Measurements from ENCODE around the gene LARGE1. TPM values are rescaled to one million over a fixed set of nuclear protein-coding genes. Genes with fewer than 3 reads are reported as not detected.

The LARGE1 gene
- total and polyA plus RNA-seq, 2 of the 4 experiments (the other 2 are of a cell fraction): 6.2 to 12.4 TPM

GRCh38 chr22:33400061-33400840 is 520.0 kb downstream of the LARGE1 start:
- Histone ChIP-seq H3K27me3 (ENCODE audit: control insufficient read depth, insufficient read depth, low read length) (no peaks in the 10 kb centered on the region), H2BK5ac (ENCODE audit: low read depth, low read length, poor library complexity, severe bottlenecking) (no peak overlapping the region), H2AK5ac (ENCODE audit: low read depth, low read length) (no peak overlapping the region), H2BK15ac (ENCODE audit: low read depth, low read length) (no peak overlapping the region), H3K18ac (ENCODE audit: low read depth, low read length) (no peak overlapping the region), H3K27ac (ENCODE audit: insufficient read depth, low read length) (no peak overlapping the region), H3K79me1 (ENCODE audit: low read depth in 1 of 2, low read length in 2 of 2) (no peaks in the 10 kb centered on the region), H4K8ac (ENCODE audit: low read depth in 2 of 2, low read length in 2 of 2) (no peak overlapping the region), H3K4me3 (ENCODE audit: insufficient read depth, low read depth, low read length) (no peak overlapping the region), H2AK9ac (replicated peaks; ENCODE audit: low read depth, low read length, poor library complexity) (no peak overlapping the region), H2BK20ac (ENCODE audit: low read depth, low read length) (no peak overlapping the region), H3K56ac (ENCODE audit: extremely low read depth, insufficient read depth, low read length) (no peak overlapping the region), H3K9me3 (ENCODE audit: control insufficient read depth, insufficient read depth, low read length) (no peaks in the 10 kb centered on the region), H4K91ac (ENCODE audit: insufficient read depth, low read depth, low read length) (no peak overlapping the region), H3K9ac (ENCODE audit: low read depth, low read length) (no peak overlapping the region), H3K4ac (ENCODE audit: low read depth, low read length) (no peak overlapping the region), H4K5ac (ENCODE audit: low read depth, low read length) (no peak overlapping the region), H3K36me3 (ENCODE audit: control insufficient read depth, insufficient read depth, low read length) (no peaks in the 10 kb centered on the region), H3K9me1 (ENCODE audit: insufficient read depth, low read length) (0 out of 2 replicates have a peak, but pooled peaks cover 3% of the 10 kb centered on the region), H3K4me2 (ENCODE audit: low read depth, low read length) (no peak overlapping the region), H4K20me1 (ENCODE audit: insufficient read depth, low read length) (no peaks in the 10 kb centered on the region), H3K14ac (replicated peaks; ENCODE audit: low read depth, low read length) (no peak overlapping the region), H2BK120ac (ENCODE audit: low read depth, low read length) (no peak overlapping the region), H3K23ac (ENCODE audit: low read depth, low read length) (no peak overlapping the region), H2AFZ (replicated peaks; ENCODE audit: low read length, poor library complexity) (no peak overlapping the region), H3K4me1 (ENCODE audit: control insufficient read depth, insufficient read depth, low read length) (peaks cover 7% of the 10 kb centered on the region)
- in situ Hi-C loops (cut with MboI; ENCODE audit: low sequenced_read_pairs) (no loop called here), intact Hi-C loops (cut with micrococcal nuclease) (no loop called here), dilution Hi-C loops (cut with HindIII; ENCODE audit: low sequenced_read_pairs, unreplicated experiment) (no loop called here)
- no peak for TF ChIP-seq NFE2L2 (IDR thresholded peaks at IDR 0.05; ENCODE audit: low read depth, low read length)
- TF ChIP-seq FOS (IDR thresholded peaks at IDR 0.05; ENCODE audit: low read depth, low read length): no peak
- BruUV-seq (replicated peaks): no TSS peak
- DNase-seq (no peak), ATAC-seq (ENCODE audit: low read depth) (no peak)
- WGBS, 2 experiments (ENCODE audit: extremely low coverage in 2 of 2, insufficient read length in 1 of 2): 100% methylated on average over 1 of the region's 9 CpGs; no CpG with 5 or more reads in 1 of the 2 experiments
- ChIA-PET CTCF (no interaction called here), POLR2A (ENCODE audit: unreplicated experiment) (no interaction called here)

All from IMR-90 (cell line).